Activated B cell treated with CpG ODN at 0.5 μM for 24 hours (primary cell): Measurements from ENCODE around the gene CTBP2. TPM values are rescaled to one million over a fixed set of nuclear protein-coding genes. Genes with fewer than 3 reads are reported as not detected.
A peak's percentile ranks its signal among the peaks of the same experiment; 100 is the strongest.

Experiments used
- ATAC-seq: fragments of 200-7000 bp; cut with Tn5 transposase; one replicate; pipeline ENCODE4 v1.10.0; 2021; ENCODE audit warnings: low read depth, mild to moderate bottlenecking, moderate library complexity
- CTCF ChIA-PET: fragments of 350-600 bp; sonication (Branson Sonifier 250); formaldehyde crosslinking; loops from one replicate; lab custom pipeline; 2021; ENCODE audit warnings: antibody characterized with exemption; lab: Charles Lee
- POLR2A ChIA-PET: fragments of 350-600 bp; sonication (Branson Sonifier 250); formaldehyde crosslinking; loops from one replicate; lab custom pipeline; 2021; ENCODE audit warnings: antibody characterized with exemption; lab: Charles Lee
- DNase-seq: peaks from one replicate; pipeline ENCODE4 v3.0.0; 2022
- H3K27ac Mint-ChIP-seq: one replicate; pipeline ENCODE4 v1.8.0; 2020; ENCODE audit warnings: mixed read lengths
- H3K27me3 Mint-ChIP-seq: one replicate; pipeline ENCODE4 v1.8.0; 2021; ENCODE audit warnings: mixed read lengths
- H3K36me3 Mint-ChIP-seq: one replicate; pipeline ENCODE4 v1.8.0; 2021; ENCODE audit warnings: low read depth, mixed read lengths
- H3K4me1 Mint-ChIP-seq: one replicate; pipeline ENCODE4 v1.8.0; 2021; ENCODE audit warnings: mixed read lengths
- H3K4me3 Mint-ChIP-seq: one replicate; pipeline ENCODE4 v1.8.0; 2020; ENCODE audit warnings: mild to moderate bottlenecking, mixed read lengths
- H3K9me3 Mint-ChIP-seq: one replicate; pipeline ENCODE4 v1.8.0; 2020; ENCODE audit warnings: mixed read lengths
- CTCF ChIP-seq: fragments of 200-600 bp; IDR thresholded peaks from one replicate; pipeline ENCODE4 v1.8.0; 2022; ENCODE audit warnings: antibody characterized with exemption, mild to moderate bottlenecking
- intact Hi-C: fragments of 100-400 bp; cut with micrococcal nuclease; formaldehyde crosslinking; loops from one replicate; pipeline ENCODE4 v1.15.1; 2024
- total RNA-seq: library from RNA; stranded (reverse); gene quantifications from 2 replicates; pipeline ENCODE4 v1.2.3, GENCODE V29; 2022

CTBP2 gene
- total RNA-seq, 1 donor from 2014 or later: 0.42 TPM

DNA sequence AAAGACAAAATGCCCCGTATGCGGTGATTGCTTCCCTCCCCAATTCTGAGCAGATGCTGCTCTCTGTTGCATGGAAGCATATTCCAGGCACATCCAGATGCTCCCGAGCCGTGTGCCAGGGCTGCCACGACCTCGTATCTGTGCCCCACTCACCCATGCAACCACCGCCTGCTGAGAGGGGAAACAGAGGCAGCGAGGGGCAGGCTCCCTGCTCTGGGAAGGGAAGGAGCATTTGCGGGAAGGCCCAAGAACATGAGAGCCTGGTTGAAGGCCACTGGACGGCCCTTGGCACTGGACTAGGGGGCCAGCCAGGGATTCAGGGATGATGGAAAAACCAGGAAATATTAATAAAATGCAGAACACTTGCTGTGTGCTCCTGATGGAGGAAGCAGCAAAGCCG lies 89.4 kb downstream of the CTBP2 start:
- POLR2A ChIA-PET: no interaction called here
- H3K4me3 Mint-ChIP-seq: no peak overlapping the region
- H3K9me3 Mint-ChIP-seq: no peaks in the 10 kb centered on the region
- H3K27me3 Mint-ChIP-seq: peaks cover 69% of the 10 kb centered on the region
- H3K36me3 Mint-ChIP-seq: no peaks in the 10 kb centered on the region
- no peak overlapping the region for H3K27ac Mint-ChIP-seq
- intact Hi-C loops: no loop called here
- no peaks in the 10 kb centered on the region for H3K4me1 Mint-ChIP-seq
- CTCF ChIA-PET: no interaction called here
- TF ChIP-seq CTCF: no peak
- no peak for DNase-seq
- no peak for ATAC-seq

GRCh38 chr10:125068406-125068805 lies 92.0 kb downstream of the CTBP2 start:
- ATAC-seq: no peak
- Mint-ChIP-seq H3K9me3 (no peaks in the 10 kb centered on the region), H3K4me1 (peaks cover 22% of the 10 kb centered on the region), H3K27ac (no peak overlapping the region), H3K27me3 (peaks cover 52% of the 10 kb centered on the region), H3K4me3 (no peak overlapping the region), H3K36me3 (no peaks in the 10 kb centered on the region)
- DNase-seq: no peak
- intact Hi-C loops: loop anchor here (5.0 to 10.0 kb wide), 2 partner anchors 534 to 649 kb away; partner anchors contain the start of gene EDRF1
- POLR2A ChIA-PET: no interaction called here
- CTCF ChIA-PET: no interaction called here
- TF ChIP-seq CTCF: no peak

- ChIA-PET CTCF (no interaction called here), POLR2A (no interaction called here)
- Mint-ChIP-seq H3K27ac (no peak overlapping the region), H3K36me3 (no peaks in the 10 kb centered on the region), H3K9me3 (no peaks in the 10 kb centered on the region), H3K4me3 (no peak overlapping the region), H3K4me1 (peaks cover 28% of the 10 kb centered on the region), H3K27me3 (peaks cover 46% of the 10 kb centered on the region)
- intact Hi-C loops: loop anchor here (5.0 to 10.0 kb wide), 2 partner anchors 533 to 650 kb away; partner anchors contain the start of gene EDRF1
- TF ChIP-seq CTCF: no peak
- DNase-seq (no peak), ATAC-seq (no peak)
Measured at GRCh38 chr10:125067764-125068163, 92.6 kb downstream of the CTBP2 start.

DNA sequence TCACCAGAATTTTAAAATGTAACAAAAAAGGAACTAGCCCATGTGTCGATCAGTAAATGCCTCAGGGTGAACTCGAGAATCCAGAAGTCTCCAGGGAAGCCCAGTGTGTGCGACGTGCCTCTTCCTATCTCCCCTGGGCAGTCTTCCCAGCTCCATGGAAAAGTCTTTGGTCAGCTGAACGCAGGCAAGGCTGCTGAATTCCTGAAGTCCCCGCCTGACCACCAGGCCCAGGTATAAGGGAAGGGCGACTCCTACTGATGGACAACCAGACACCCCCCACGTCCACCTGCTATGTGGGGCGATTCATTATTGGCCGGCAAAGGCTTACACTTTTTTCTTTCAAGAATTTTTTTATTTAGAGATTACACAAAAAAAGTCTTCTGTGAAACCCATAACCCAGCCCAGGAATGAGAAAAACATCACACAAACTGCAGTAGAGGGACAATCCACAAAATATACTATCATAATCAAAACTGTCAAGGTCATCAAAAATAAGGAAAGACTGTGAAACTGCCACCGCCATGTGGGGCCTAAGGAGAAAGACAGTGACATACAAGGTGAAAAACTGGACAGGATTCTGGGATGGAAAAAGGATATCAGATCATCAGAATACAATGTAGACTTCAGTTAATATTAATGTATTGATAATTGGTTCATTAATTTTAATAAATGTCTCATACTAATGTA lies 93.5 kb downstream of the CTBP2 start:
- Mint-ChIP-seq H3K9me3 (no peaks in the 10 kb centered on the region), H3K27ac (no peak overlapping the region), H3K4me3 (no peak overlapping the region), H3K27me3 (peaks cover 44% of the 10 kb centered on the region), H3K4me1 (peaks cover 33% of the 10 kb centered on the region), H3K36me3 (no peaks in the 10 kb centered on the region)
- intact Hi-C loops: loop anchor here (5.0 to 10.0 kb wide), 2 partner anchors 532 to 650 kb away; partner anchors contain the start of gene EDRF1
- no peak for ATAC-seq
- ChIA-PET CTCF (no interaction called here), POLR2A (interaction anchor here (0.6 kb wide), 1 partner anchor 652 kb away, joined by 4 read pairs; the partner anchor contains the start of gene EDRF1)
- DNase-seq: no peak
- TF ChIP-seq CTCF: no peak

GRCh38 chr10:125064681-125065492 lies 95.5 kb downstream of the CTBP2 start:
- ChIA-PET CTCF (interaction anchor here (1.2 kb wide), 1 partner anchor 17 kb away, joined by 4 read pairs; no protein-coding TSS in a partner anchor), POLR2A (interaction anchor here (0.6 to 0.7 kb wide), 2 partner anchors 96 to 148 kb away, joined by 3 to 5 read pairs; partner anchors contain the start of gene CTBP2)
- Mint-ChIP-seq H3K4me3 (peak overlapping the region; percentile 32), H3K4me1 (peaks cover 43% of the 10 kb centered on the region), H3K27ac (peak overlapping the region; percentile 67), H3K27me3 (peaks cover 45% of the 10 kb centered on the region), H3K36me3 (no peaks in the 10 kb centered on the region), H3K9me3 (no peaks in the 10 kb centered on the region)
- ATAC-seq (peak; percentile 90), DNase-seq (no peak)
- intact Hi-C loops: loop anchor here (1.0 to 10.0 kb wide), 4 partner anchors 96 to 652 kb away; partner anchors contain the start of gene EDRF1
- no peak for TF ChIP-seq CTCF
